B cell (primary cell): ENCODE data around the gene ANKRD33.

Source experiments
- EZH2 ChIP-seq: IDR thresholded peaks from 2 replicates; pipeline ENCODE4 v1.6.1; 2012; ENCODE audit warnings: borderline replicate concordance, low read depth, mild to moderate bottlenecking, moderate library complexity, low read length; ENCODE audit not compliant: insufficient read depth, poor library complexity, severe bottlenecking
- TF ChIP-seq, protein P1 (sequence below): fragments of 200-600 bp; IDR thresholded peaks from one replicate; pipeline ENCODE4 v1.8.0; 2022; ENCODE audit warnings: antibody characterized with exemption, mild to moderate bottlenecking

GRCh38 chr12:51874486-51874885, 13.4 kb upstream of the ANKRD33 start:
- TF ChIP-seq, protein P1, sequence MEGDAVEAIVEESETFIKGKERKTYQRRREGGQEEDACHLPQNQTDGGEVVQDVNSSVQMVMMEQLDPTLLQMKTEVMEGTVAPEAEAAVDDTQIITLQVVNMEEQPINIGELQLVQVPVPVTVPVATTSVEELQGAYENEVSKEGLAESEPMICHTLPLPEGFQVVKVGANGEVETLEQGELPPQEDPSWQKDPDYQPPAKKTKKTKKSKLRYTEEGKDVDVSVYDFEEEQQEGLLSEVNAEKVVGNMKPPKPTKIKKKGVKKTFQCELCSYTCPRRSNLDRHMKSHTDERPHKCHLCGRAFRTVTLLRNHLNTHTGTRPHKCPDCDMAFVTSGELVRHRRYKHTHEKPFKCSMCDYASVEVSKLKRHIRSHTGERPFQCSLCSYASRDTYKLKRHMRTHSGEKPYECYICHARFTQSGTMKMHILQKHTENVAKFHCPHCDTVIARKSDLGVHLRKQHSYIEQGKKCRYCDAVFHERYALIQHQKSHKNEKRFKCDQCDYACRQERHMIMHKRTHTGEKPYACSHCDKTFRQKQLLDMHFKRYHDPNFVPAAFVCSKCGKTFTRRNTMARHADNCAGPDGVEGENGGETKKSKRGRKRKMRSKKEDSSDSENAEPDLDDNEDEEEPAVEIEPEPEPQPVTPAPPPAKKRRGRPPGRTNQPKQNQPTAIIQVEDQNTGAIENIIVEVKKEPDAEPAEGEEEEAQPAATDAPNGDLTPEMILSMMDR = no peak
- TF ChIP-seq EZH2 = no peak
